Loucy (cell line): ENCODE results near the gene PHACTR2.

Experiments
- H2AFZ ChIP-seq: fragments of 200-600 bp; sonication (generic); 2 replicates; pipeline ENCODE4 v1.6.0; 2016; ENCODE audit warnings: antibody characterized with exemption, mild to moderate bottlenecking, low read length, moderate library complexity
- H3F3A ChIP-seq: fragments of 200-600 bp; 2 replicates; pipeline ENCODE4 v1.6.0; 2016; ENCODE audit warnings: antibody characterized with exemption, low read depth, mild to moderate bottlenecking
- H3K27me3 ChIP-seq: fragments of 200-600 bp; sonication (generic); 2 replicates; pipeline ENCODE4 v1.6.1; 2014; ENCODE audit warnings: low read length, mild to moderate bottlenecking; ENCODE audit not compliant: insufficient read depth, poor library complexity, severe bottlenecking
- H3K36me3 ChIP-seq: fragments of 200-600 bp; sonication (generic); 2 replicates; pipeline ENCODE4 v1.6.1; 2016; ENCODE audit warnings: low read length; ENCODE audit not compliant: insufficient read depth
- H3K4me1 ChIP-seq: fragments of 200-600 bp; sonication (generic); 2 replicates; pipeline ENCODE4 v1.5.1; 2014; ENCODE audit warnings: low read length, mild to moderate bottlenecking; ENCODE audit not compliant: insufficient read depth, poor library complexity, severe bottlenecking
- H3K4me2 ChIP-seq: fragments of 200-600 bp; sonication (generic); 2 replicates; pipeline ENCODE4 v1.6.0; 2014; ENCODE audit warnings: antibody characterized with exemption, low read length, low read depth, mild to moderate bottlenecking; ENCODE audit not compliant: poor library complexity, severe bottlenecking
- H3K4me3 ChIP-seq: fragments of 200-600 bp; sonication (generic); 2 replicates; pipeline ENCODE4 v1.5.1; 2014; ENCODE audit warnings: low read length, mild to moderate bottlenecking, mixed read lengths; ENCODE audit not compliant: poor library complexity, severe bottlenecking
- H3K79me2 ChIP-seq: fragments of 200-600 bp; sonication (generic); 2 replicates; pipeline ENCODE4 v1.6.1; 2014; ENCODE audit warnings: low read length; ENCODE audit not compliant: insufficient read depth
- H3K9ac ChIP-seq: fragments of 200-600 bp; sonication (generic); 2 replicates; pipeline ENCODE4 v1.6.0; 2014; ENCODE audit warnings: mild to moderate bottlenecking, low read depth, low read length, moderate library complexity; ENCODE audit not compliant: poor library complexity, severe bottlenecking
- H3K9me2 ChIP-seq: fragments of 200-600 bp; sonication (generic); replicated peaks from 2 replicates; pipeline ENCODE4 v1.6.1; 2016; ENCODE audit warnings: low read depth, low read length, mixed read lengths
- H3K9me3 ChIP-seq: fragments of 200-600 bp; sonication (generic); 2 replicates; pipeline ENCODE4 v1.6.1; 2014; ENCODE audit warnings: mild to moderate bottlenecking, antibody characterized with exemption, low read length, low read depth; ENCODE audit not compliant: insufficient read depth
- H4K20me1 ChIP-seq: fragments of 200-600 bp; sonication (generic); 2 replicates; pipeline ENCODE4 v1.6.0; 2014; ENCODE audit warnings: antibody characterized with exemption, low read length, mild to moderate bottlenecking; ENCODE audit not compliant: insufficient read depth, poor library complexity, severe bottlenecking
- CTCF ChIP-seq: fragments of 200-600 bp; sonication (generic); conservative IDR thresholded peaks from 2 replicates; pipeline ENCODE4 v1.5.1; 2014; ENCODE audit warnings: mild to moderate bottlenecking, antibody characterized with exemption, low read length
- EZH2phosphoT487 ChIP-seq: fragments of 200-600 bp; IDR thresholded peaks from 2 replicates; pipeline ENCODE4 v1.6.1; 2018; ENCODE audit warnings: antibody characterized with exemption, mild to moderate bottlenecking, moderate library complexity, borderline replicate concordance

Gene PHACTR2

GRCh38 chr6:143774347-143774746 lies 96.6 kb downstream of the PHACTR2 start:
- TF ChIP-seq EZH2phosphoT487: no peak
- no peak for TF ChIP-seq CTCF
- H3K4me3 ChIP-seq: no peak overlapping the region
- peaks cover 8% of the 10 kb centered on the region; the same call in 1 of the 2 replicates for H3K36me3 ChIP-seq
- H3K9me2 ChIP-seq: no peaks in the 10 kb centered on the region
- H3K27me3 ChIP-seq: no peaks in the 10 kb centered on the region
- H3K79me2 ChIP-seq: no peaks in the 10 kb centered on the region
- no peaks in the 10 kb centered on the region for H3K9me3 ChIP-seq
- H3K9ac ChIP-seq: no peak overlapping the region
- H2AFZ ChIP-seq: no peak overlapping the region
- H3K4me1 ChIP-seq: no peaks in the 10 kb centered on the region
- H4K20me1 ChIP-seq: no peaks in the 10 kb centered on the region
- H3F3A ChIP-seq: no peaks in the 10 kb centered on the region
- no peak overlapping the region for H3K4me2 ChIP-seq

- Histone ChIP-seq H3K9me2 (no peaks in the 10 kb centered on the region), H4K20me1 (no peaks in the 10 kb centered on the region), H3K79me2 (no peaks in the 10 kb centered on the region), H3K4me3 (no peak overlapping the region), H3K27me3 (no peaks in the 10 kb centered on the region), H3K4me2 (no peak overlapping the region), H3K9me3 (no peaks in the 10 kb centered on the region), H3K36me3 (peaks cover 8% of the 10 kb centered on the region; the same call in 1 of the 2 replicates), H3F3A (no peaks in the 10 kb centered on the region), H3K9ac (no peak overlapping the region), H2AFZ (no peak overlapping the region), H3K4me1 (no peaks in the 10 kb centered on the region)
- TF ChIP-seq EZH2phosphoT487: no peak
- TF ChIP-seq CTCF: no peak
Observed at GRCh38 chr6:143775336-143775735, 97.6 kb downstream of the PHACTR2 start.

GRCh38 chr6:143778926-143779325 lies 101.2 kb downstream of the PHACTR2 start:
- Histone ChIP-seq H3K9ac (no peak overlapping the region), H3K9me2 (no peaks in the 10 kb centered on the region), H3K27me3 (no peaks in the 10 kb centered on the region), H3K4me1 (no peaks in the 10 kb centered on the region), H3F3A (no peaks in the 10 kb centered on the region), H2AFZ (no peak overlapping the region), H3K4me2 (no peak overlapping the region), H4K20me1 (no peaks in the 10 kb centered on the region), H3K4me3 (no peak overlapping the region), H3K36me3 (peaks cover 8% of the 10 kb centered on the region; the same call in 1 of the 2 replicates), H3K9me3 (no peaks in the 10 kb centered on the region), H3K79me2 (no peaks in the 10 kb centered on the region)
- TF ChIP-seq EZH2phosphoT487 (no peak), CTCF (no peak)
